Muscle of arm (tissue), 14 donors: ENCODE data around the gene NTN3. TPM values are rescaled to one million over a fixed set of nuclear protein-coding genes. Genes with fewer than 3 reads are reported as not detected.
"Not testable (repeated sequence)": the region's sequence is repeated elsewhere in the genome, so short reads cannot be mapped to it uniquely, and the experiment has no call there.

Experiments used
- DNase-seq: peaks from one replicate; pipeline ENCODE4 v3.0.0-alpha.2; 2013
- long read RNA-seq, 11 donors: transcript quantifications; one replicate each; lab custom pipeline, GENCODE V29; 2026
- polyA plus RNA-seq, 12 donors: library from polyadenylated mRNA; unstranded; fragments of 120-200 nt; gene quantifications; one replicate each; pipeline ENCODE4 v1.2.1, GENCODE V29; 2013; ENCODE audit not compliant: insufficient read length in 12 of 12

The NTN3 gene
- polyA plus RNA-seq = 1 to 10 TPM in 11 of 12 donors, not detected in 1; 1.2 to 5.6 (median 2.2) TPM
- long read RNA-seq, donor 1 = 0 reads
- long read RNA-seq, donor 2 = 0 reads
- long read RNA-seq, donor 3 = 0 reads
- long read RNA-seq, donor 4 = 0 reads
- long read RNA-seq, donor 5, partial matches to known transcripts = 0 of 2 reads
- long read RNA-seq, donor 5, other reads (novel, unspliced or antisense) = 0 of 2 reads
- long read RNA-seq, donor 6, partial matches to known transcripts = 0 of 1 reads
- long read RNA-seq, donor 6, other reads (novel, unspliced or antisense) = 0 of 1 reads
- long read RNA-seq, donor 7 = 0 reads
- long read RNA-seq, donor 8 = 0 reads
- long read RNA-seq, donor 9 = 0 reads
- long read RNA-seq, donor 10, partial matches to known transcripts = 0 of 1 reads
- long read RNA-seq, donor 10, other reads (novel, unspliced or antisense) = 0 of 1 reads
- long read RNA-seq, donor 11 = 0 reads

DNA sequence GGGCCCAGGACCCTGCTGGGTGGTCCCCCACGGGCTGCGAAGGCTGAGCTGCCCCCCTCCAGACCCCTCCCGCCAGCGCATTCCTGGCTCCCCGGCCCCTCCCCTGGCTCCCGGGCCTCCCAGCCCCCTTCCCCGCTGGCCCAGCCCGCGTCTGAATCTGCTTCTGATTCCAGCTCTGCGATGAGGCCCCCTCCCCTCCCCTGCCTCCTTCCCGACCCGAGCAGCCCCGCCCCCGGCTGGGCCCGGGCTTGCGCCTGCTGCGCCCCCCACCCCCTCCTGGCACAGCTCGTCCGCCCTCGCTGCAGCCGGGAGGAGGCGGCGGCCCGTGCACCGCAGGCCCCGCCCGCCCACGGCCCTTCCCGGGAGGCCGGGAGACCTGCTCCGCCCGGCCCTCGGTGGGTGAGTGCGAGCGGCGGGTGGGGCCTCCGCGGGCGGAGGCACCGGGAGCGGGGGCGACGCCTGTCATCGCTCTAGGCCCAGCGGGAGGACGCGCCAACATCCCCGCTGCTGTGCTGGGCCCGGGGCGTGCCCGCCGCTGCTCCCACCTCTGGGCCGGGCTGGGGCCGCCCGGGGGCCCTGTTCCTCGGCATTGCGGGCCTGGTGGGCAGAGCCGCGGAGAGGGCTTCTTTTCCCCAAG, at the start of gene NTN3:
NTN3 (plus strand) TSS at position 282 of the 637 bp plus-strand sequence. CDS start 405 bp downstream, outside the sequence.
- peak; percentile 65 for DNase-seq

DNA sequence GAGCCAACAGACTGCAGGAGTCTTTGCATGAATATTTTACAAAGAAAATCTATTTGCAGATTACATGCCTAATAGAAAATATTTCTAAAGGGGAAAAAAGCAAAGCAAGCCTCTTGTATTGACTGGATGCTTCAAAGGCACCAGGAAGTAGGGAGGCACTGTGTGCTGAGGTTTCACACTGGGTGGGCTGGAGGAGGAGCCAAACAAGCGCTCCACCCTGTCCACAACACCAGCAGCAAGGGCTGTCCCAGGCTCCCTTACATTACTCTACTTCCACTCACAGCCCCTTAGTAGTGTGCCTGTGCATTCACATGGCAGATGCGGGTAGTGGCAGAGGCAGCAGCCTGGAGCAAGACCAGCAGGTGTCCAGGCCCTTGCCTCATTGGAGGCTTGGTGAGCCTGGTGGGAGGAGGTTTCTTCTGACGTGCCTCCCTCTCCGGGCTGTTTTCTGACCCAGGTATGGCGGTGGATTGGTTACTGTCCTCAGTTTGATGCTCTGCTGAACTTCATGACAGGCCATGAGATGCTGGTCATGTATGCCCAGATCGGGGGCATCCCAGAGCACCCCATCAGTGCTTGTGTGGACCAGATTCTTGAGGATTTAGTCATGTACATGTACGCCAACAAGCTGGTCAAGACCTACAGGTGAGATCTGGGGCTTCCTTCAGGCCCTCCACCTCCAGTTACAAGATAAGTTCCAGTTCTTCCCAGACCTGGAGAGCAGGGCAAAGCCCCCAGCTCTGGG, 48.8 kb upstream of the NTN3 start:
- DNase-seq = no peak

DNA sequence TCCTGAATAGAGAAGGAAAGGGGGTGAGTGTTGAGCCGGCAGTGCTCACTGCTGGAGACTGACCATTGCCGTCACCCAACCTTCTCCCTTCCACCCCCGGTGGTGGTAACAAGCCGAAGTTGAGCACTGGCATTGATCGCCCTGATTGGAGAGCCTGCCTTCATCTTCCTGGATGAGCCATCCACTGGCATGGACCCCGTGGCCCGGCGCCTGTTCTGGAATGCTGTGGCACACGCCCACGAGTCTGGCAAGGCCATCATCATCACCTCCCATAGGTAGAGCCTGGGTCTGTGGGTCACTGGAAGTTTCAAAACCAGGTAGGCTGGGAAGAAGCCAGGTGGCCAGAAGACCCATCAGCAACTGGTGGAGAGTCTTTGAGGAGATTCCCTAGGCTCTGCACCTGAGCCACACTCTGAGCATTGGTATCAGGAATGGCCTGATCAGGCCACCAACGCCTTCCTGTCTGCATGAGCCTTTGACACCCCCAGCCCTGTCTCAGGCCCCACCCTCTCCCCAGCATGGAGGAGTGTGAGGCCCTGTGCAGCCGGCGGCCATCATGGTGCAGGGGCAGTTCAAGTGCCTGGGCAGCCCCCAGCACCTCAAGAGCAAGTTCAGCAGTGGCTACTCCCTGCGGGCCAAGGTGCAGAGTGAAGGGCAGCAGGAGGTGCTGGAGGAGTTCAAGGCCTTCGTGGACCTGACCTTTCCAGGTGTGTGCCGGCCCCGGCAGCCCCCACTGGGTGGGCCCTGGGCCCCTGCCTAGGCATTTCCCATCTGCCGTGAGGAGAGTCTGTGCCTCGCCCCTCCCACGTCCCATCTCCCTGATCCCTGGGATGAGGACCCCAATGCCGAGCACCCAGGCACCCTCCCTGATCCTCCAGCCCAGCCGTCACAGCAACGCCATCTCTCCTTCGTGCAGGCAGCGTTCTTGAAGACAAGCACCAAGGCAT, 46.8 kb upstream of the NTN3 start:
- no peak for DNase-seq

DNA sequence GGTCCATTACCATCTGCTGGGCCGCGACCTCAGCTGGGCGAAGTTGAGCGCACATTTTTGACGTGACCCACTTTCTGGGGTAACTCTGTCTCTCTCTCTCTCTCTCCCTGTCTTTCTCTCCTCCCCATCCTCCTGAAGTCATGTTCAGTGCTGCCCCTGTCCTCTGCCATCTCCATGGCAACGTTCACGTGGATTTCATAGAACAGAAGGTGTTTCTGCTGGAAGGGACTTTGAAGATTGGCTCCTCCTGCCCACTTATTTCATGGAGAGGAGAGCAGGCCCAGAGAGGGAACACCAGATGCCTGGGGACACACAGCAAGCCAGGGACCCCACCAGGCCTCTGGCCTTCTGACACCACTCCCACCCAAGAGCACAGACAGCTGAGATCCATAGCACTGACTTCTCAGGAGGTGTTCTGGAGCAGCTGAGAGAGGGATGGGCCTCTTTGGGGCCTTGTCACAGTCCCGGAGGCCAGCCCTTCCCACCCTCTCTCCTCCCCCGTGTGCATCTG, 46.0 kb upstream of the NTN3 start:
- no peak for DNase-seq

DNA sequence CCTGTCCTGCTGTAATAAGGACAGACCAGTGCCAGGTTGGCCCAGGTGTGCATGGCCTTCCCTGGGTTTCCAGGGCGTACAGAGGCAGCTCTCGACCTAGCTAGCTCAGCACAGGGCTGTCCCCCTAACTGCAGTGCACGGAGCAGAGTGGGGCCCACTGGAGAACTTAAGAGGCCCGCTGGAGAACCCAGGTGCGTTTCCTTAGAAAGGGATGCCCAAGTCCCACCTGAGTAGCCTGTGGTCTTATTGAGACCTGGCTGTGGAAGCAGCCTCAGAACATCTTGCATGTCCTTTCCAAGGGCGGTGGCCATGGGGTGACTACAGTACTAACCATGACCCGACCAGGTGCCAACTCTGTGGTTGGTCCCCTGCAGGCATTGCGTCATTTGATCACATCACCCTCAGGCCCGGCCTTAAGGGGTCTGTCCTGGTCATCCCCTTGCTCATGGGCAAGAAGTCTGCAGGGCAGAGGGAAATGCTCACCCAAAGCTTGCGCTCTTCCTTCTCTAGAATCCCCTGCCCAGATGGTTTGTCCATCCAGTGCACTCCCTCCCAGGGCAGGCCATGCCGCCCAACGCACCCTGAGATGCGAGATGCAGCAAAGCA, 45.2 kb upstream of the NTN3 start:
- no peak for DNase-seq

DNA sequence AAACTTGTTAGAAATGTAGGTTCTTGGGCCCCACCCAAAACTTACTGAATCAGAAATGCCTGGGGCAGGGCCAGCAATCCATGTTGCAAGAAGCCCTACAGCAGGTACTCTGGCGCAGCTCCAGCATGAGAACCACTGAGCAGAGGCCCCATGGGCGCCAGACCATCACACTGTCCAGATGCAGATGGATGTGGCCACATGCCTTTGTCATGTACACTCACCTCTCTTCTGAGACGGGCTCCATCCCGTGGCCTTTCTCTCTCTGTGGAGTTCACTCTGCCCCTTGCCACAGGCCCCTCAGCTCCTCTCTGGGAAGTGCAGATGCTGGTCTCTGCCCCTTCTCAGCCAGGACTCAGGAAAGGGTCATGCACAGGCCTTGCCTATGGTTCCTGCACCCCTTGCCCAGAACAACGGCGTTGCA, 44.1 kb upstream of the NTN3 start:
- DNase-seq = no peak

DNA sequence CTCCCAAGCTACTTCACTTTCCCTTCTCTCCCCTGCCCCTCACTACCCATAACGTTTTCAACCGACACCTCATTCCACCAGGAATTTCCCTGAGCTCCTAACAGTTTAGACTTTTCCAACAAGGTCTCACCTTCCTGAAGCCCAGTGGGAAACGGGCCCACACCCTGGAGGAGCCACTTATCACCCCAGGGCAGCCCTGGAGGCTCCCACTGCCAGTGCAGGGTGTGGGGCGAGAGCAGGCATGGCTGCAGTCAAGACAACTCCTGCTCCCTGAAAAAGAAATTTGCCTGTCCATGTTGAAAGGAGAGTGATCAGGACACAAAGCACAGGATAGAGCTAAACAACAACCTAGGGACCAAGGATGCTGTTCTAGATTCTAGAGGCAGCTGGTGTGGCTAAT, 43.6 kb upstream of the NTN3 start:
- DNase-seq = no peak

DNA sequence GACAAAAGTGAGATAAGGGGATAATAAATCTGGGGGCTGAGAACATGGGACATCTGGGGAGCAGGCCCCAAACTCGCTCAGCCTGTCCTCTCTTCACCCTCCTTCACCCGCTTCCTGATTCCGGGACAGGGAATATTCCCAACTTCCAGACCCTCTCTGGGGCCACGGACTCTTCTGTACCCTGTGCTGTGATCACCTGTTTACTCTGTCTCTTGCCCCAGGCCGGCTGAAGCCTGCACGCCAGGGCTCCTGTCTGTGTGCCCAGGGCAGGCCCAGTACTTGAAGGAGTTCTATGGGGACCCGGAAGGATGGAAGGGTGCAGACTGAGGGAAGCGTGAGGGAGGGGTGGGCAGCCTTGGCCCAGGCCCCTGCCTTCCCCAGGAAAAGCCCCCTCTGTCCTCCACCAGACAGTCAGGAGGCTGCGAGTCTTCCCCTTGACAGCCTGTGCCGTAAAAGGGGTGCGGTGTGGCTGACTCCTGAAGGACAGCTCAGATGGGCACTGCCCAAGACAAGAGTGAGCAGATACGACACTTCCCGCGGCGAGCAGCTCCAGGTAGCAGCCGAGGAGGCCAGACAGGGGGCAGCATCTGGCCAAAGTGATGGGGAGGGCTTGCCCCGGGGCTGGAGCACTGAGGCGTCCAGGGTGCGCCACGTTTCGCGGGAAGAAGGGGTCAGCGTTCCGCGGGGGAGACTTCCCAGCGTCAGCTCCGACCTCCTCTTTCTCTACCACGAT, 42.9 kb upstream of the NTN3 start:
- peak; percentile 64 for DNase-seq

DNA sequence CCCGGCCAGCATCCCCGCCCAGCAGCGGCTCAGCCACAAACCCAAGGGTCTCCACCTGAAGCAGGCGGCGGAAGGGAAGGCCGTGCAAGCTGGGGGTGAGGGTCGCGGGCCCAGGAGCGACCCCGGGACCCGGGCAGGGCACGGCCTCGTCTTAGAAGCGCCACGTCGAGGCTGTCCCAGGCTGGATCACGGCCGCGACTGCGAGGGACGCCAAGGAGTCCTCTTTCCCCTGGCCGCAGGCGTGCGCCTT, 42.4 kb upstream of the NTN3 start:
- no peak for DNase-seq

DNA sequence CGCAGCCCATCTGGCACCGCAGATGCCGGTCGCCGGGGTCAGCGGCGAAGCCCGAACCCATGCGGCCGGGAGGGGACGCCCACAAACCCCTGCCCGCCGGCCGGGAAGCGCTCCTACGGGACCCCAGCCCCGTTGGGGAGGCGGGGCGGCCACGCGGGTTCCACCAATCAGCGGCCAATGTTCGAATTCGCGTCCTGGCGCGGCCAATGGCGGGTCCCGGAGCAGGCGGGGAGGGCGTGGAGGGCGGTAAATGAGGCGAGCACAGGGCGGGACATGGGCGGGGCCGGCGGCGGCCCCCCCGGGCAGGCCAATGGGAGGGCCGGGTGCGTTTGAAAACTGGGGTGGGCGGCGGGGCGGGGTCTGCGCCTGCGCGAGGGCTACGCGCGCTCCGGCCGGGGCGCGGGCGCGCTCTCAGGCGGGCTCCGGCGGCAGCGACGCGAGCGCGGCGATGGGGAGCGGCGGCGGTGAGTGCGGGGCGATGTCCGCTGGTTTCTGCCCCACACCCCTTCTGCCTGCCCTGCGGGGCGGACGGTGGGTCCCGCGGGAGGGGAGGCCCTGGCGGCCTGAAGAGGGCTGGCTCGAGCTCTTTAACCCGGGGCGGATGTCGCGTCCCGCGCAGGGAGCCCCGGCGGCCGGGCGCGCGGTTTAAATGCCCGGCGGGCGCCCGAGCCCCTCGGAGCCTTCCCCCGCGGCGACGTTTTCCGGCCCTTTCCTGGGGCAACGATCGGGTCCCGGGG, 41.9 kb upstream of the NTN3 start, which contains the start of gene CCNF:
CCNF (plus strand) TSS at position 414 of the 737 bp plus-strand sequence; CDS start at position 449, 35 bp downstream.
- DNase-seq = peak; percentile 97

DNA sequence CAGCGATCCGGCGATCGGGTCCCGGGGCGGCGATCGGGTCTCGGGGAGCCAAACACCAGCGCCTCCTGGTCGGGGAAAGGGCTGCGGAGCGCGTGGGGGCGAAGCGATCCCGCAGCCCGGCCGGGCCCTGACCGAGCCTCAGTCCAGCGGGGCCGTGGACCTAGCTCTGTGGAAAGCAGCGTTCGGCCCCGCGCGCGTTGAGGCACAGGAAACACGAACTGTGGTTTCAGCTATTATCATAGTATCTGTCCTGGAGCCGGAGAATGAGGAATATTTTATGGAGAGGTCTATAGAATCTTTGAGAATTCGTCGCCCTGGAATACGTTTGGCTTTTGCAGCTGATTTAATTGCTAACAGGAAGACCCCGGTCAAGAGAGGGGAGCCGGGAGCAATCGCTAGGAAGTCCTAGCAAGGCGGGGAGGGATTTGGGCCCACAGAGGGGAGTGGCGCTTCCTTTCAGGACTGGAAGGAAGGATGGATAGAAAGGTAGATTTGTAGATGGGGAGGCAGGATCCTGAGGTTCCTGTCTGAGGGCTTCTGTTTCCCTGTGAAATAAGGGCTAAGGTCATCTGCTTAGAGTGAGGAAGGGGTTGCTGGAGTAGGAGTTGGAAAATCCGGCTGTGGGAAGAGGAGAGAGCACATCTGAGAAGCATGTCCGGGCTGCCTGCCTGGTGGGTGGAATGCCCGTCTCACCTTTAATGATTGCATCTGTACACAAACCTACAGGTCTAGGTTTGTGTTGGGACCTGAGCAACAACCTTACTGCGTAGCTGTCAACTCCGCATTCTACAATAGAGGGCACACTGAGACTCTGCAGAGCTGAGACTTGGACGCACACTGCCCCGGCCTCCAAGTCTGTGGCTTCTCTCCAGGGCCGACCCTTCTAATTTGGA, 41.1 kb upstream of the NTN3 start:
- no peak for DNase-seq

DNA sequence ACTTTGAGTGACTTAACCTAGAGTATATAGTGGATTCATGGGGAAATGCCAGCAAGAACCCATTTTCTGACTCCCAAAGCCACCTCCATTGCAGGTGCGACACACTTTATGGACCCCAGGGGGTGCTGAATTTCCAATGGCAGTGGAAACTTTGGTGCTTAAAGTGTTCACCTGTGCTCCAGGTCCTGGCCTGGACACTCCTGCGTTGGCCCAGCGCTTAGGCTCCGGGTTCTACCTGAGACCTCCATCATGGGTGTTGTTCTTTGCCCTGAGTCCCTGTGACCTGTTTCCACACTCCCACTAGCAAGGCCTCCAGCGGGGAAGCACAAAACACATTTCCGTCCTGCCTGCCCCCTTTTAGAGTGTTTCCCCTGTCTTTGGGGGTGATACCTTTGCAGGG, 38.8 kb upstream of the NTN3 start:
- DNase-seq = no peak

DNA sequence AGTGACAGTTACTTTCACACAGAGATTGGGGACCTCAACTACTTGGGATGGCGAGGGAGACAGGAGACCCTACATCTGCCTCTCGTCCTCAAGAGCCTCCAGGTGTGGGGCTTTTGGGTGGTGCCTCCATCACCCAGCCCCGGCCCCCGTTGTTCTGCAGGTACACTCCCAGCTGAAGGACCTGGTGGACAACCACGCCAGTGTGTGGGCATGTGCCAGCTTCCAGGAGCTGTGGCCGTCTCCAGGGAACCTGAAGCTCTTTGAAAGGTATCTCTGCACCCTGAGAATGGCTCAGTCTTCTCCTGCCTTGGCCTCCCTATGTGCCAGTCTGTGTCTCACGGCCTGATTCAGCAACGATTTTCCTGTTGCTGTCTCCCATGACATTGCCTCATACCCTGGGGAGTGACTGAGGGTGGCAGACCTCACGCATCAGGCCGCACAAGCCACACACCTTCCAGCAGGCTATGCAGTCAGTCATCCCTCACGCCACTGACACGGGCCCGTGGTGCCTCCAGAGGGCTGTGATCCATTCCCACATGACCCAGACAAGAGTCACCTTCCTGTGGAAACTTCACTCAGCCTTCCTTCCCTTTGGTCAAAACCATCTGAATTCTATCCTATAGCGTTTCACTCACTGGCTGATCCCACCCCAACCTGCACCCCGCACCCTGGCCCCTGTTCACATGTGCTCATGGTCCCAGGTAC, 38.1 kb upstream of the NTN3 start:
- DNase-seq = no peak

DNA sequence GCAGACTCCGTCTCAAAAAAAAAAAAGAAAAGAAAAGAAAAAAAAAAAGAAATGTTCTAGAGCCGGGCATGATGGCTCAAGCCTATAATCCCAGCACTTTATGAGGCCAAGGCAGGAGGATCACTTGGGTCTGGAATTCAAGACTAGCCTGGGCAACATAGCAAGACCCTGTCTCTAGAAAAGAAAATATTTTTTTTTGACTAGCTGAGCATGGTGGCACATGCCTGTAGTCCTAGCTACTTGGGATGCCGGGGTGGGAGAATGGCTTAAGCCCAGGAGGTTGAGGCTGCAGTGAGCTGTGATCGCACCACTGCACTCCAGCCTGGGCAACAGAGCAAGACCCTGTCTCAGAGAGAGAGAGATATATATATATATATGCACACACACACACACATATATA, 35.9 kb upstream of the NTN3 start:
- DNase-seq = not testable (repeated sequence)

DNA sequence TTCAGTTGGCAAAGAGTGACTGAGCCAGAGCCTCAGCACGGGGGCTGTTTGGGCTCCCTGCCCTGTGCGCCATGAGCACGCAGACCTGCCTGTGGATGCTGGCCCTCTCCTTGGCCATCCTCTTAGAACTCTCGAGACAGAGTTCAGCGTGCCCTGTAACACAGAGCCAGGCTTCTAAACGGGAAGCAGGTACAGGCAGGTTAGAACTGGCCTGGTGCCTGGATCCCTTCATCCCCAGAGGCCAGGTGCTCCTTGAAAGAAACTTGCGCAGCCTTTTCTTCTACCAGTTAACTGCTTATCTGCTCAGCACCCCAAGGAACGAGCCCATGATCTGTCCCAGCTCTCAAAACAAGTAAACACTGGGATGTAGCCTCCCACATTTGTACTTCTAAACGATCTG, 35.0 kb upstream of the NTN3 start:
- no peak for DNase-seq

DNA sequence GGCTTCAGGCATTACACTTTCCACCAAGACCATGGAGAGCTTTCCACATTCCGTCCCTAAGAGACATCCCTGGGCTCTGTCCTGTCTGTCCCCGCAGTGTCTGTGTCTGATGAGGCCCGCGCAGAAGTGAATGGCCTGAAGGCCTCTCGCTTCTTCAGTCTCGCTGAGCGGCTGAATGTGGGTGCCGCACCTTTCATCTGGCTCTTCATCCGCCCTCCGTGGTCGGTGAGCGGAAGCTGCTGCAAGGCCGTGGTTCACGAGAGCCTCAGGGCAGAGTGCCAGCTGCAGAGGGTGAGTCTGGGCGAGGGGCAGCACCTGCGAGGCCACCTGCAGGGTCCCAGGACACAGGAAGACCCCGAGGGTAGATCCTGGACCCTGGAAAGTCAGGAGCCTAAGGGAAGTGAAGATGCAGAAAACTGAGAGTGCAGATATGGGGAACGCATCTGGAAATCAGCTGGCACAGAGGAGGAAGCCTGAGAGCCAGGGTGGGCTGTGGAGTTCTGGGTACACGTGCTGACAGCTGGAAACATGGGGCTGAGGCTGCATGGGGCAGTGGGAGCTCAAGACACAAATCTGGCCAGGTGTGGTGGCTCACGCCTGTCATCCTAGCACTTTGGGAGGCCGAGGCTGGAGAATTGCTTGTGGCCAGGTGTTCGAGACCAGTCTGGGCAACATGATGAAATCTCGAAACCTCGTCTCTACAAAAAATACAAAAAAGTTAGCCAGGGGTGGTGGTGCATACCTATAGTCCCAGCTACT, 33.9 kb upstream of the NTN3 start:
- no peak for DNase-seq

DNA sequence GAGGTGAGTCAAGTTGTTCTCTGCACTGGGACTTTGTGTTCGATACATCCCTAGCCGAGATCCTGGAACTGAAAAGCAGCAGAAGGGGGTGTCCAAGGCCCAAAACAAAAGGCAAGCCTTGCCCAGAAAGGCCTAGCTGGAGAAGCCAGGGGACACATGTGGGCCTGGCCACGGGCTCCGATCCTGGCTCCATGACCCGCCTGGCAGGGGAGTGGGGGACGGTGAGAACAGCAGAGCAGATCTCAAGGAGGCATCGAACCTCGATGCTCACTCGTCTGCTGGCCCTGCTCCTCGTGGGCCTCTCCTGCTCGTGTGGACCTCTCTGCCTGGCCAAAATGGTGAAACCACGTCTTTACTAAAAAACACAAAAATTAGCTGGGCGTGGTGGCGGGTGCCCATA, 33.0 kb upstream of the NTN3 start:
- DNase-seq = no peak
